HG02852 (cell line): Measurements from ENCODE around the gene TEX30.
A peak's percentile ranks its signal among the peaks of the same experiment; 100 is the strongest.

ENCODE experiments used
- ATAC-seq: cut with Tn5 transposase; IDR thresholded peaks from one replicate; pipeline ENCODE4 v1.9.1; 2021; ENCODE audit warnings: mild to moderate bottlenecking, moderate library complexity; ENCODE audit not compliant: unreplicated experiment

Gene TEX30

GRCh38 chr13:102779436-102780159 is 6.0 kb upstream of the TEX30 start:
- peak; percentile 66 for ATAC-seq

GRCh38 chr13:102777736-102778135 is 4.2 kb upstream of the TEX30 start:
- no peak for ATAC-seq

GRCh38 chr13:102776271-102776670 is 2.7 kb upstream of the TEX30 start:
- ATAC-seq: no peak

GRCh38 chr13:102774591-102775520 is 1.3 kb upstream of the TEX30 start:
- no peak for ATAC-seq

- ATAC-seq: no peak
Measured at GRCh38 chr13:102774214-102774568, 605 bp upstream of the TEX30 start.

GRCh38 chr13:102772042-102772425 is 1.6 kb downstream of the TEX30 start:
- ATAC-seq: no peak

GRCh38 chr13:102771298-102772041 is 2.1 kb downstream of the TEX30 start:
- no peak for ATAC-seq

- ATAC-seq: no peak
Measured at GRCh38 chr13:102770435-102770834, 3.2 kb downstream of the TEX30 start.

- ATAC-seq: no peak
Measured at GRCh38 chr13:102769679-102770078, 3.9 kb downstream of the TEX30 start.

GRCh38 chr13:102768909-102769308 is 4.7 kb downstream of the TEX30 start:
- ATAC-seq: no peak

GRCh38 chr13:102763741-102764140 is 9.8 kb downstream of the TEX30 start:
- ATAC-seq: peak; percentile 56

- no peak for ATAC-seq
Measured at GRCh38 chr13:102761071-102761470, 12.5 kb downstream of the TEX30 start.

GRCh38 chr13:102758842-102759241 is 14.7 kb downstream of the TEX30 start:
- ATAC-seq: no peak

- no peak for ATAC-seq
Measured at GRCh38 chr13:102757006-102757405, 16.6 kb downstream of the TEX30 start.

GRCh38 chr13:102751886-102752285 is 21.7 kb downstream of the TEX30 start:
- no peak for ATAC-seq

- ATAC-seq: no peak
Measured at GRCh38 chr13:102742506-102742905, 31.1 kb downstream of the TEX30 start.

GRCh38 chr13:102742101-102742500 is 31.5 kb downstream of the TEX30 start:
- ATAC-seq: no peak

- ATAC-seq: no peak
Measured at GRCh38 chr13:102729560-102730270, 43.9 kb downstream of the TEX30 start.

- ATAC-seq: peak; percentile 50
Measured at GRCh38 chr13:102726430-102726829, 47.2 kb downstream of the TEX30 start.

GRCh38 chr13:102724923-102725322 is 48.7 kb downstream of the TEX30 start:
- ATAC-seq: peak; percentile 63

- ATAC-seq: no peak
Measured at GRCh38 chr13:102721800-102722231, 51.8 kb downstream of the TEX30 start.
